Fibroblast of skin of back (primary cell): ENCODE results near the gene PXYLP1.
"Not testable (repeated sequence)": the region's sequence is repeated elsewhere in the genome, so short reads cannot be mapped to it uniquely, and the experiment has no call there.

Experiments used
- DNase-seq: peaks from one replicate; pipeline ENCODE4 v3.0.0-alpha.2; 2013

Gene PXYLP1

DNA sequence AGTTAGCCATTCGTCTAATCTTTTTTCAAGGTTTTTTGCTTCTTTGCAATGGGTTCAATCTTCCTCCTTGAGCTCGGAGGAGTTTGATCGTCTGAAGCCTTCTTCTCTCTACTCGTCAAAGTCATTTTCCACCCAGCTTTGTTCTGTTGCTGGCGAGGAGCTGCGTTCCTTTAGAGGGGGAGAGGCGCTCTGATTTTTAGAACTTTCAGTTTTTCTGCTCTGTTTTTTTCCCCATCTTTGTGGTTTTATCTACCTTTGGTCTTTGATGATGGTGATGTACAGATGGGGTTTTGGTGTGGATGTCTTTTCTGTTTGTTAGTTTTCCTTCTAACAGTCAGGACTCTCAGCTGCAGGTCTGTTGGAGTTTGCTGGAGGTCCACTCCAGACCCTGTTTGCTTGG lies 68.8 kb downstream of the PXYLP1 start:
- not testable (repeated sequence) for DNase-seq

DNA sequence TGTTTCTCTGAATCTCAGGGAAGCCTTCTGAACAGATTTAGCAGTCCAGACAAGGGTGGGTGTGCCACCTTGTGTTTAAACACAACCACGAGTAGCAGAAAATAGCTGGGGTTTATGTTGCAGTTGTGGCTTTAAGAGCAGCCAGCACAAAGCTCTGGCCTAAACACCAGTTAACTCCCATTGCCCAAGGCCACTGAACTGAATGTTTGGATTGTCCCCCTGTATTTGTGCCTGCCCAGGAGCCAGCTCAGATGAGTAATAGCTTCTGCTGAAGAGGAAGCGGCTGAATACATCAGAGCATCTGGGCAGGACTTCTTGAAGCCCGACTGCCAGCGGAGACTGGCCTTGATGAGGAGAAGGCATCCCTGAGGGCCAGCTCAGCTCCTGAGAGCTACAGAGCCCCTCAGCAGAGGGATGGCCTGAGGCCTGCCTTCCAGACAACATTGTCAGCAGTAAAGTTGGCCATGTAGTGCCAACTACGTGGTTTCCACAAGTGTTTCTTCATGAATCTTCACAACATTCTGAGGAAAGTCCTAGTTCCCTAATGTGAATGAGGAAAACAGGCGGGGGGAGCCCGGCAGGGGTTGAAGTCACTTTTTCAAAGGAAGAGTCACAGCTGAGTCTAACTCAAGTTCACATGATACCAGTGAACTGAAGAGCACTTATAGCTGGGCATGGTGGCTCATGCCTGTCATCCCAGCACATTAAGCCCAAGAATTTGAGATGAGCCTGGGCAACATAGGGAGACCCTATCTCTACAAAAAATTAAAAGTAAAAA lies 70.9 kb downstream of the PXYLP1 start:
- DNase-seq = peak; percentile 71

DNA sequence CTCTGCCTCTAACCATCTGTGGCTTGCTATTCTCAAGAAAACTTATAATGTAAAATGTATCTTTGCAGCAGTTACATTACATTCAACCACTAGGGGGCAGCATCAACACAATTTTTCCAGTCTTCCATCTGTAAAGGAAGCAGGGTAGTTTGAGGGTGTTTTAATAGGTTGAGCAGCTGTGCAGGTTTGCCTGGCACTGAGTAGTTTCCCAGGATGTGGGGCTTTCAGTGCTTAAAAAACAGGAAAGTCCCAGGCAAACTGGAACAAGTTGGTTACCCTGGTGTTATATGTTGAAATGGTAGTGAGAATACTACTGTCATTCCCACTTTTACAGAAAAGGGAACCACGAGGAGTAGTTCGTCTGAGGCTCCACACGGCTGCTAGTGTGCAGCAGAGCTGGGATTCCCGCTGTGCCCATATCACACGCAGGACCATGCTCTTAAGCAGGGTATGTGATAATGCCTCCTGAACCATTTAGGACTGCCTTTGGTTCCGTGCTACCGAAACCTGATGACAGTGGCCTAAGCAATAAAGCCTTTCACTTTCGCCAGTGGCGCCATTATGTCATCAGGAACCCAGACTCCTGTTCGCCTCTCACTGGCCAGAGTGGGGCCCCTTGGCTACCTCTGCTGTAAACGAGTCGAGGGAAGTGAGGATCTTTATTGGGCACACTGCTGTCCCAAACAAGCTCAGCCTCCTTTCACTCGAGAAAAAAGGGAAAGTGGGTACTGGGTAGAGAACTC lies 72.0 kb downstream of the PXYLP1 start:
- peak; percentile 77 for DNase-seq

DNA sequence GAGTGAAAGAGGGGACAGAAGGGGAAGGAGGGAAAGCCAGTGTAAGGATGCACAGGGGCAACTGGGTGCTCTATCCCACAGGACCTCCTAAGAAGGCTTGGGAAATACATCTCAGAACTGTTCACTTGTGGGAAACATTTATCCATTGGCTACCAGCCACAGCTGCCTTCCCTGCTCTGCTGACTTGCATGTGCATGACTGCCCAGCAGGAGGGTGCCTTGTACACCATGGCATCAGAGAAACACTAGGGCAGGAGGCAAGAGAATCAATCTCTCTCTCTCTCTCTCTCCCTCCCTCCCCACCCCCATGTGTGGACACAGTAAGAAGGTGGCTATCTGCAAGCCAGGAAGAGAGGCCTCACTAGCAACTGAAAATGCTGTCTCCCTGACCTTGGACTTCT lies 73.8 kb downstream of the PXYLP1 start:
- DNase-seq = peak; percentile 54

DNA sequence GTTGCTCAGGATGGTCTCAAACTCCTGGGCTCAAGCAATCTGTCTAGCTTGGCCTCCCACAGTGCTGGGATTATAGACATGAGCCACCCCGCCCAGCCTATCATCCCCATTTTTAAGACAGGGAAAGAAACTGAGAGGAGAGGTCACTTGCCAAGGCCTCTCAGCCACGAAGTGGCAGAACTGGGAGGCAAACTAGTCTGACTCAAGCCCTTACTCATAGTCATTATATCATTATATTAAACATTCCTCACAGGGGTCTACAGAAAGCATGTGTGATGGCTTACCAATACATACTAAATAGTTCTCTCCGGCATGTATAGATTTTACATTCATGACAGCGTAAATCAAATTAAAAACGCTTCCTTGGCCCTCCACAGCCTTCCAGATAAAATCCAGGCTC lies 74.7 kb downstream of the PXYLP1 start:
- no peak for DNase-seq

DNA sequence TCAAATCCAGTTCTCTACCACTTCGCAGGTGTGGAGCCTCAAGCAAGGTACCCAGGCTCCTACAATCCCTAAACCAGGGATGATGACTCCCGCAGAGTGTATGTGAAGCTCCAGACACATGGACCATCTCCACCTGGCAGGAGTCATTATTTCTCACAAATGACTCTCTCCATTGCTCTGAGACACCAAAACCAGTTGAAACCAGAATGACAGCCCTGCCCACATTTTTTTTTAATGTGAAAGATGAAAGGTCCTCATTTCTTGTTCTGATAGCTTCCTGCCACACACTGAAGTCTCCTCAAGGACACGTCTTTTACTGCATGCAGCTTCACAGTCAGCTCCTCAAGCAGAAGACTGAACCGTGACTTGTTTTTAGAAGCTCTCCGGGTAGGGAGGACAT lies 75.3 kb downstream of the PXYLP1 start:
- DNase-seq = no peak

DNA sequence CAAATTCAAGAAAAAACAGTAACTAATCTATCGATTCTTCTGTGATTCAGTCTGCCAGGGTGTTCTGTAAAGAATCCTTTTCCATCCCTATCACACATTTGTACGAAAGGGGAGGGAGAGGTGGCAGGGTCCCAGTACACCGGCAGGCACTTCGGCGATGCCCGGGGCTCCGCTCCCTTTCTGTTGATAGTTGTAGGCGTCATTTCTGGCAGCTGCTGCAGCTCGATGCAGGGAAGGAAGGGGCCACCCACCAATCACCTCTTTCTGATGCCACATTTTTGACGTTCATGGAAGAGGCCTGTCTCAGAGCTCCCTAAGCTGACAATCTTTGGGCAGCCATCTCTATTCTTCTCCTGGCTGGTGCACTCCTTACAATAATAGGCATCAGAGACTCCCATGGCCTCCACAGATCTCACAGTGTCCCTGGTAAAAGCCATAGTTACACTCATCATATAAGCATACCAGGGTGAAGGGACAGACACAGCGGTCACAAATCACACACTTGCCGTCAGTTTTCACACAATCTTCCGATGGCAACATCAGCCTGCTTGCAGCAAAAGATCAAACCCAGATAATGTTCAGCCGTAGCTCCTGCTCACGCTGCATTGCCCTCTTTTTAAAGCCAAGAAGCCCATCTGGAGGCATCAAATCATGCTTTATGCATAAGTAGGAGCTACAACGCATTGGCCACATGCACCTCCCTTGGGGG lies 75.9 kb downstream of the PXYLP1 start:
- DNase-seq = no peak

DNA sequence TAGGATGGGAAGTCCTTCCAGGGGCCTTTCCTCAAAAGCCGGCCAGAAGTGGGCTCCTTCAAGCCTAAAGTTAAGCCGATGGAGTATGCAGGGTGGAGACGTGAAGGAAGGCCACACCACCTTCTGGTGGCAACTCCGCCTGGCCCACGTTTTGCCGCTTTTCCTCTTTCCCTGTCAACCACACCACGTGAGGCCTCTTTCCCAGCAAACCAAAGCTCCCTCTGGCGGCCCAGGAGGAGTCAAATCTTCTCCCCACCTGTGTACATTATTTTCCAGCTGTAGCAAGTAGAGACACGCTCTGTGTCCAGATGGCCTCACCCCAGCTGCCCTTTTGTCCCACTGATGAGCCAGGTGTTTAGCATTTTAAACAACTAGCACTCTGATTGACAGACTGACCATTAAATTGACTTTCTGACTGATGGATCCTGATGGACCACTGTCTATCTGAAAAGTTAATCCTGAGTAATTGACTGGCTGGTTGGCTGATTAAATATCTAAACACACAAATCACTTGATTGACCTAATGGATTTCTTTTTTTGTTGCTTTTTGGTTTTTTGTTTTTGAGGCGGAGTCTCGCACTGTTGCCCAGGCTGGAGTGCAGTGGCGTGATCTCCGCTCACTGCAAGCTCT lies 77.1 kb downstream of the PXYLP1 start:
- DNase-seq = peak; percentile 54

GRCh38 chr3:141311170-141311495 lies 79.5 kb downstream of the PXYLP1 start:
- no peak for DNase-seq

DNA sequence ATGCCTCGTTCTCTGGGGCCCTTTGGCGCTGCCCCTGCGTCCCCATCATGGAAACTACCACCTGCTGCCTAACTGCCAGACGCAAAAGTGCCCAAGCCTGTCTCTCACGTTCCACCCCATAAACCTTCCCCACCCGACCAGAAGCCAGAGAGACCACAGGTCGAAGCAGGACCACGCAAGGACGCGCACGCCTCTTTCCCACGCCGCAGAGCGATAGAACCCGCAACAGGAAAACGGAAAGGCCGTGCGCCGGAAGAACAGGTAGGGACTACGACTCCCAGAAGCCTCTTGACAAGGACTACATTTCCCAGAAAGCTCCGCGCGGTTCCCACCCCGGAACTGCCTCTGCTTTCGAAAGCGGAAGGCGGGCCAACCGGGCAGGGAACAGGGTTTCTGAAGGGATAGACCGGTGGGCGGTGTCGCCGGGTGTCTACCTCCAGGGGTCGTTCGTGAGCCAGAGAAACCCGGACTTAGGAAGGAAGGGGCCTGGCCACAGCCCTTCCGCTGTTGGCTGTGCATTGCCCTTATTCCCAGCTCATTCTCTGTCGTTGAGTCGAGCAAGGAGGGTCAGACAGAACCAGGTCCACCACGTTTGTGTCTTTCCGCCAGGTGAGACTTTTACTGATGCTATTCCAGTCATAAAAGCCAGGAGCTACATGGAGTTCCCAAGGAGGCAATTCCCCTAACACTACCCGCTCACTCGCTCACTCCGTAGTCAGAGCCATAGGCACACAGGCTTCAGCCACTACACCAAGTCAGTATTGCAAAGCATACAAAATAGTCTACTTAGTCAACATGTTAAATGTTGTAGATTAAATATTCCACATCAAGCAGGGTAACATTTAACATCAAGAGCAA lies 80.1 kb downstream of the PXYLP1 start:
- DNase-seq = peak; percentile 97

- no peak for DNase-seq
Measured at GRCh38 chr3:141312354-141313092, 80.9 kb downstream of the PXYLP1 start.

- no peak for DNase-seq
Measured at GRCh38 chr3:141313093-141313683, 81.6 kb downstream of the PXYLP1 start.

DNA sequence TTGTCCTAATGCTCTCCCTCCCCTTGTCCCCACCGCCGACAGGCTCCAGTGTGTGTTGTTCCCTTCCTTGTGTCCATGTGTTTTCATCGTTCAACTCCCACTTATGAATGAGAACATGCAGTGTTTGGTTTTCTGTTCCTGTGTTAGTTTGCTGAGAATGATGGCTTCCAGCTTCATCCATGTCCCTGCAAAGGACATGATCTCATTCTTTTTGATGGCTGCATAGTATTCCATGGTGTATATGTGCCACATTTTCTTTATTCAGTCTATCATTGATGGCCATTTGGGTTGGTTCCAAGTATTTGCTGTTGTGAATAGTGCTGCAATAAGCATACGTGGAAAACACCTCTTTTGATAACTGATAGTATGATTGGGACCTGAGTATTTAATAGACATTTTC lies 82.8 kb downstream of the PXYLP1 start:
- not testable (repeated sequence) for DNase-seq

DNA sequence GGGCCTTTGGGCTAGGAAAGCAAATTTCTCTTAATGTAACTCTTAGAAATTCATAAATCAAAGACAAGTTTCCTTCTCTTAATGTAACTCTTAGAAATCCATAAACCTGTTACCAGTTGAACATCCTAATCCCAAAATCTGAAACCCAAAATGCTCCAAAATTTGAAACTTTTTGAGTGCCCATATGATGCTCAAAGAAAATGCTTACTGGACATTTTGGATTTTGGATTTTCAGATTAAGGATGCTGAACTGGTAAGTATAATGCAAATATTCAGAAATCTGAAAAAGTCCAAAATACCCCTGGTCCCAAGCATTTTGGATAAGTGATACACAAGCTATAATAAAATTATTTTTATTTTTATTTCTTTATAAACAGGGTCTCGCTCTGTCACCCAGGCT lies 85.2 kb downstream of the PXYLP1 start:
- DNase-seq = no peak

- DNase-seq = no peak
Measured at GRCh38 chr3:141320399-141321108, 88.9 kb downstream of the PXYLP1 start.

DNA sequence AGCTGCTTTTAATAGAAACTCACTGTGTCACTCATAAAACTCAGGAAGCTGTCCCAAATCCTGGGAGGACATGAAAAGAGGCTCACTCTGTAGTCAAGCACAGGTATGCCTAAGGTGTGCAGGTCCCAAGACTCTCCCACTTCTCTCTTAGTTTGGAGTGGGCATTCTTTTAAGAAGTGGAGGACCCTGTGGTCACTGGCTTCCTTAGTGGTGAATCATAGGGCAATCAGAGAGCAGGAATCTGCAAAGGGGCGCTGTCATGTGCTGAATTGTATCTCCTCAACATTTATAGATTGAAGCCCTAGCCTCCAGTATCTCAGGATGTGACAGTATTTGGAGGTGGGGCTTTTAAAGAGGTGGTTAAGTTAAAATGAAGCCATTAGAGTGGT lies 89.5 kb downstream of the PXYLP1 start:
- peak; percentile 72 for DNase-seq

- no peak for DNase-seq
Measured at GRCh38 chr3:141323936-141324704, 92.5 kb downstream of the PXYLP1 start.

DNA sequence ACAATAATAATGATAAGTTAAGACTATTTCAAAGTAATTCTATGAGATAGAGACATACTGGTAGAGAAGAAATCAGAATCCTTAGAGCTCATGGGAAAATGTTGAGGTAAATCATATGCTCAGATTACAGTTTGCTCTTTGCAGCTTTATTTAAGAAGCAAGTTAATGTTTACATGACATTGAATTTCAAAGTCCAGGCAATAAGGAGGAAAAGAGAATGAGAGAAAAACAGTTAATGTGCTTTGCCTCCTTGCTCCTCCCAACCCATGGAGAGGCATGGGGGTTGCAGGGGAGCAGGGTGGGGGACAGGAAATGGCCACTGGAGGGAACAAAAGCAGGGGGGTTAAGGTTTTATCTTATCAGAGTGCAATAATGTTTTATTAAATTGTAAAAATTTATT lies 94.5 kb downstream of the PXYLP1 start:
- DNase-seq = no peak

DNA sequence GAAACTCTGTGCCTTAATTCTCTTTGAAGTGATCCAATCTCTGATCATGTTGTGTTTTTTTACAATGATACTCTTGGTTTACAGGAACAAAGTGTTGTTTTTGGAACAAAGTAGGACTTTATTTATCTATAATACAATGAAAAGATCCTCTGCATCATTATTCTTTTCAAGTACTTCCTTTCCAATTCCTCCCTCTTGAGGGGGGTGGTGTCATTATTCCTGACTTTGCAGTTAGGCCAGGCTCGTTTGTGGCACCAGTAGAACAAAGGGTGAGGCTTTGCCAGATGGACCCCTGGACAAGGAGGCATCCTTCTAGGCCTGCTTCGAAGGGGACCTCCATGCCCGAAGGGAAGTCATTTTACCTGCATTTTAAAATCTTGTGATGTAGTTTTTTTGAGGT lies 95.0 kb downstream of the PXYLP1 start:
- no peak for DNase-seq
